HG02588 (cell line): Measurements from ENCODE around the gene POLD2.
"Not testable (repeated sequence)": the region's sequence is repeated elsewhere in the genome, so short reads cannot be mapped to it uniquely, and the experiment has no call there.

Experiments
- ATAC-seq: cut with Tn5 transposase; IDR thresholded peaks from one replicate; pipeline ENCODE4 v1.9.1; 2021; ENCODE audit warnings: mild to moderate bottlenecking, moderate library complexity; ENCODE audit not compliant: unreplicated experiment

The POLD2 gene

GRCh38 chr7:44139311-44140010 is 16.1 kb upstream of the POLD2 start:
- ATAC-seq, result no peak

GRCh38 chr7:44138698-44139097 is 15.3 kb upstream of the POLD2 start:
- no peak for ATAC-seq

GRCh38 chr7:44136731-44137130 is 13.4 kb upstream of the POLD2 start:
- ATAC-seq, result no peak

GRCh38 chr7:44134943-44135628 is 11.7 kb upstream of the POLD2 start:
- ATAC-seq, result no peak

GRCh38 chr7:44133295-44133694 is 9.9 kb upstream of the POLD2 start:
- ATAC-seq, result no peak

- ATAC-seq, result no peak
Observed at GRCh38 chr7:44132039-44132438, 8.7 kb upstream of the POLD2 start.

- ATAC-seq, result no peak
Observed at GRCh38 chr7:44131173-44132029, 8.1 kb upstream of the POLD2 start.

- no peak for ATAC-seq
Observed at GRCh38 chr7:44128721-44129582, 5.6 kb upstream of the POLD2 start.

GRCh38 chr7:44127161-44127560 is 3.8 kb upstream of the POLD2 start:
- ATAC-seq, result no peak

GRCh38 chr7:44126574-44126973 is 3.2 kb upstream of the POLD2 start:
- ATAC-seq, result not testable (repeated sequence)

- no peak for ATAC-seq
Observed at GRCh38 chr7:44124822-44125202, 1.5 kb upstream of the POLD2 start.

GRCh38 chr7:44122529-44122928 is 819 bp downstream of the POLD2 start:
- ATAC-seq, result no peak

- ATAC-seq, result no peak
Observed at GRCh38 chr7:44121761-44122420, 1.5 kb downstream of the POLD2 start.

GRCh38 chr7:44120395-44120794 is 3.0 kb downstream of the POLD2 start:
- ATAC-seq, result no peak

GRCh38 chr7:44119829-44120380 is 3.4 kb downstream of the POLD2 start:
- ATAC-seq, result no peak

GRCh38 chr7:44117801-44118429 is 5.4 kb downstream of the POLD2 start:
- no peak for ATAC-seq

- ATAC-seq, result no peak
Observed at GRCh38 chr7:44116789-44117666, 6.3 kb downstream of the POLD2 start.

- ATAC-seq, result no peak
Observed at GRCh38 chr7:44116087-44116788, 7.1 kb downstream of the POLD2 start.
